UCSD-AML1 (cell line): ENCODE measurements around the gene WFDC8.

Experiments
- DNase-seq: peaks from one replicate; lab custom pipeline; 2025; ENCODE audit not compliant: unreplicated experiment; lab: John Stamatoyannopoulos, UW

Gene WFDC8

DNA sequence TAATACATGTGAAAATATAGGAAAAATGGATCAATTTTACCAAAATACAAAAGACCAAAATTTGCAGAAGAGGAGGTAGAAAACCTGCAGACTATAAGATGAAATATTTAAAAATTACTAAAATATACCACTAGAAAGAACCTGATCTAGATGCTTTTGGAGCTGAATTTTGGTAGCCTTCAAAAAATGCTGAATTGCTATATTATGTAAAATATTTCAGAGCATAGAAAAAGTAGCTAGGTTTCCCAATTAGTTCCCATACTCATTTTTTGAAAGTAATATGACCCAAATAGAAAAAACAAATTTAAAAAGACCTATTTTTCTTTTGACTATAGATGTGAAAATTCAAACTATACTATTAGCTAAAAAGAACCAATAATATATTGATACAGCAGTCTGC is 28.3 kb downstream of the WFDC8 start:
- DNase-seq: no peak

GRCh38 chr20:45548410-45548809 is 30.7 kb downstream of the WFDC8 start:
- no peak for DNase-seq

GRCh38 chr20:45547206-45547770 is 31.8 kb downstream of the WFDC8 start, which contains the start of gene EPPIN:
Gene EPPIN (minus strand): TSS chr20:45547401. CDS start chr20:45547357, 44 bp downstream.
- no peak for DNase-seq

DNA sequence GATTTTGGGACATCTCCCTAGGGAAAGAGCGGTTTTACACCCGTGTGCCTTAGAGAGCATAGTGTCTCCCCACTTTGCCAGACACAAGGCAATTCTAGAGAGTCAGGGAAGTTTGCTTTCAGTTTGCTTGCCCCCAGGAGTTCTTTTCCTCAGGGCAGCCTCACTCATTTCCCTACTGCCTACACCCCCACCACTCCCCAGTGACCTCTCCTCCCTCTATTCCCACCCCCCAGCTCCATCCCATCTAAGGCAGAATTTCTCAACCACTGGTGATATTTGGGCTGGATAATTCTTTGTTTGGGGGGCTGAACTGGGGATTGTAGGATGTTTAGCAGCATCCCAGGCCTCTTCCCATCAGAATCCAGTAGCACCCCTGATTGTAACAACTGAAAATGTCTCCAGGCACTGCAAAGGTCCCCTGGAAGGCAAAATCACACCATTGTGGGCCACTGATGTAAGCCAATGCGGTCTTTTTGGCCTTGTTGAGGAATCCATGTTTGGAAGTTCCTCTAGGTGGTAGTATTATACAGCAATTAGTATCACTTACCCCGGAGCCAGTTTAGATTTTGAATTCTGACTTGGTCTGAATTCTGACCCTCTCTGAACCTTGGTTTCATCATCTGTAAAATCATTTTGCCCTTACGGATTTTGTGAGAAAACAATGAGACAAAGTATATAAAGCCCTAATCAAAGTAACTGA is 33.2 kb downstream of the WFDC8 start:
- DNase-seq: no peak

- no peak for DNase-seq
These were observed 33.7 kb downstream of the WFDC8 start for GRCh38 chr20:45545351-45545750.

DNA sequence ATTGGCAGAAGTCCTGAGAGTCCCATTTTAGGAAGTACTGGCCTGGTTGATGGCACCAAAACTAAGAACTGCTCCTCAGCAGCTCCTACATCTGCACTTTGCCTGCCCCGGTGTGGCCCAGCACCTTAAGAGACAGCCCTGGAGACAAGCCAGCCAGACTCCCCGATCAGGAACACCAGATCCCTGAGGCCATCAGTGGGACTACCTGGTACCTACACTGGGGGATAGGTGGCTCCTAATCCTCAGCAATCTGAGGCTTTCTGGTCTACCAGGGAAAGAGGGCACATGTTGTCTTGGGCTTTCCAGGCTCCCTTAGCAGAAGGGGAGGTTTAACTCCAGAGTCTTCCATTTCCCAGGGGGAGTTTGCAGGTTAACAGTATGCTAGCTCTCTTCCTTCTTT is 39.7 kb downstream of the WFDC8 start, which contains the start of gene WFDC6:
Gene WFDC6 (minus strand): TSS at position 101 of the 400 bp plus-strand sequence. CDS start 75 bp downstream, at position 26.
- no peak for DNase-seq

- no peak for DNase-seq
These were observed 40.8 kb downstream of the WFDC8 start for GRCh38 chr20:45538209-45538799.

- no peak for DNase-seq
These were observed 51.8 kb downstream of the WFDC8 start for GRCh38 chr20:45527294-45527693.

- DNase-seq: no peak
These were observed 55.3 kb downstream of the WFDC8 start for GRCh38 chr20:45523821-45524220.

DNA sequence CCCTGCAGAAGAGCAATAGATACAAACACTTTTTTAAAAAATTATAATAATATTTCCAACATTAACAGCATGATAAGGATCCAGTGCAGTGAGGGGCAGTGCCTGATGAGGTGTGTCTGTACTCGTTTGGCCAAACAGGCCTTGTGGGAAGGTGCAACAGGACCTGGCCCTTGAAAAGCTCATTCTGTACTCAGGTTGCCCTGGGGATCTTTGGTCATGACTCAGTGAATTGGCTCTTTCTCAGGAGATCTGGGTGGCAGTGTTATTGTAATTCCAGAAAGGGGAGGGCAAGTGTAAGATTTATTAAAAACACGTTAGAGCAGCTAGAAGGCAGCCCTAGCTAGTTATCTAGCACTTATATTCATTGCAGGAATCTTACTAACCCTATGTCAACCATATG is 60.8 kb downstream of the WFDC8 start:
- no peak for DNase-seq

DNA sequence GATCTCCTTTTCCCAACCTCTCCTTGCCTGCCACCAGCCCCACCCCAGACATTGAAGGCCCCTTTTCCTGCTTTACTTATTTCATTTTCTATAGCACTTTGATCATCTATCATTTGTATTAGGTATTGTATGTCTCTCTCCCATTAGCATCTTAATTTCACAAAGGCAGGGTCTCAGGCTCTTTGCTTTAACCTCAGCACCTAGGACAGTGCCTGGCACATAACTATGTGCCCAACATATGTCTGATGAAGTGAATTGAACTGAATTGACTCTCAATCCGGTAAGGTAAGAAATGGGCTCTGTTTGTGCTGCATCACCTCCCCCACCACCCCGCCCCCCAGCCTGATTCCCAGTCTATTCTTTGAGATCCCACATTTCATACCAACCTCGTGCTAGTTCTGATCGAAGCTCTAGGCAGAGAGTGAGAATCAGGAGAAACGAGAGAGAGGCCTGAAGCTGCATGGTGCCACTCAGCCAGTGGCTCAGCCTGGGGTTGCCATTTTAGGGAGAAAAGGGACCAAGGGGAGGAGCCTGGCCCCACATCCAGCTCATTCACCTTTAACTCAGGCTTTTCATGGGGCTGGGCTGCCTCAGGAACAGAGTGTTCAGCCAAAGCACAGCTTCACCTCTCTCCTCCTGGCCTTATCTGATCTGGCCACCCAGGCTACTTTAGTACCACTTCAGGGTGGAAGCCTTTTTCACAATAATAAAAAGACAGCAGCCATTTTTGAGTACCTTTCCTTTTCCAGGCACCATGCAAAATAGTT is 63.8 kb downstream of the WFDC8 start, which contains the start of gene SPINT3:
Gene SPINT3 (minus strand): TSS at position 476 of the 767 bp plus-strand sequence. CDS start 14 bp downstream, at position 462.
- no peak for DNase-seq

DNA sequence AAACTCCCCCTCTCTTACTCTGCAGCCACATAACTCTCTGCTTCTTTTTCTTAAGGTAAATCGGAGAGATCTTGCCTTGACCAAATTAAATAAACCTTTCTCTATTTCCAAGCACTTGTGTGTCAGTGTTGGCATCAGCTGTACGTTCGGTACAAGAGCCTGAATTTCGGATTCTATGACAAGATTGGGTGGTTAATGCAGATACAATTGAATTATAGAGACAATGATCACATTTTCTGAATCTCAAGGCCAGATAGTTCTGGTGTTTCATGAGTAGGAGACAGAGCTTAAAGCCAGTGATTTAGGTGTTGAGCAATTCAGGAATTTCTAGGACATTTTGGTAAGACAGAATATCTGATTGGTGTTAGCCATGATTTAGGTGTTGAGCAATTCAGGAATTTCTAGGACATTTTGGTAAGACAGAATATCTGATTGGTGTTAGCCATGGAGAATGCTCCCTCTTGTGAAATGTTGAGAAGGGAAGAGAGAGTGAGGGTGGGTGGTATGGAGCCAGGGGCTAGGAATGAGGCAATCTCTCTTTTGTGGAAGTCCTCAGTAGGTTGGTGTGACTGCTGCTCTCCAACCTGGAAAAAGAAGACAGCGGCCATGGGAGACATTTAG is 68.7 kb downstream of the WFDC8 start:
- no peak for DNase-seq

GRCh38 chr20:45509091-45509490 is 70.0 kb downstream of the WFDC8 start:
- DNase-seq: no peak

- no peak for DNase-seq
These were observed 70.8 kb downstream of the WFDC8 start for GRCh38 chr20:45508068-45508886.

- DNase-seq: no peak
These were observed 71.9 kb downstream of the WFDC8 start for GRCh38 chr20:45507011-45507820.

GRCh38 chr20:45506398-45506797 is 72.7 kb downstream of the WFDC8 start:
- no peak for DNase-seq

DNA sequence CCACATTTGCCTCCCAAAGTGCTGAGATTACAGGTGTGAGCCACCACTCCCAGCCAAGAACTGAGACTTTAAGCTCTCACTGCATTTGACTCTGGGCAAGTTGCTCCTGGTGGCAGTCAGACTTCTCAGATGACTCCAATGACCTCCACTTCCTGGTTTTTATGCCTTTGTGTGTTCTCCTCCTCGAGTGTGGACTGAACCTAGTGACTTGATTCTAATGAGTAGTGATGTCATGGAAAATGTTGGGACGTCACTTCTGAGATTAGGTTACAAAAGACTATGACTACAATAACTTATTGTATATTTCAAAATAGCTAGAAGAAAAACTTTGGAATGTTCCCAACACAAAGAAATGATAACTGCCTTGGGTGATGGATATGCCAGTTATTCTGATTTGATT is 75.7 kb downstream of the WFDC8 start:
- DNase-seq: no peak

- DNase-seq: no peak
These were observed 76.5 kb downstream of the WFDC8 start for GRCh38 chr20:45502561-45502960.
